Measurements from ENCODE around the gene PRKD1. TPM values are rescaled to one million over a fixed set of nuclear protein-coding genes. Genes with fewer than 3 reads are reported as not detected.

PRKD1 gene
- total RNA-seq, 1 experiment from 2014 or later: 2.7 TPM

DNA sequence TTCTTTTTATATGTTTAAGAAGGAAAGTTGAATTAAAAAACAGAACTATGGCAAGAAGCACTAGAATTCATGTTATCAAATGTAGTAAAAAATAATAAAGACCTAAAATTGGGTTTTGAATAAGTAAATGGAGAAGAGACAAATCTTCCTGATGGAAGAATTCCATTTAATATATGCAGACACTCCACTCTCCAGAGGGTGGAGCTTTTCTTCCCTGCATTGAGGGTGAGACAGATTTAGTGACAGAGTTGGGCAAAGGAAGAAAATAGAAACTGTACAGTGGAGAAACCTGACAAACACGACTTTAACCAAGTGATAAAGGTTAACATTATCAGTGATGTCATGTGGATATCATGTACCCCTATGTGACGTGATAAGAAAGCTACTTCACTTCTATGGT, 217.6 kb downstream of the PRKD1 start:
- no peak overlapping the region for H2AK5ac ChIP-seq (ENCODE audit: insufficient read length, low read length)
- no peak overlapping the region for H4K5ac ChIP-seq (ENCODE audit: insufficient read length, low read depth, low read length)
- no peak overlapping the region for H3K9ac ChIP-seq (ENCODE audit: extremely low read depth, insufficient read length, low read length)
- H4K91ac ChIP-seq (ENCODE audit: insufficient read length, low read depth, low read length): no peak overlapping the region
- no peak overlapping the region for H3K14ac ChIP-seq (ENCODE audit: insufficient read depth, low read length)
- no peak overlapping the region for H2BK12ac ChIP-seq (ENCODE audit: insufficient read length, low read depth, low read length)
- H3K4me1 ChIP-seq (ENCODE audit: insufficient read depth, low read length): no peaks in the 10 kb centered on the region
- no peaks in the 10 kb centered on the region for H3K4me1 Mint-ChIP-seq
- no peak overlapping the region for H2BK20ac ChIP-seq (ENCODE audit: low read depth, low read length, poor library complexity, severe bottlenecking)
- H2BK5ac ChIP-seq (ENCODE audit: insufficient read length, low read length): no peak overlapping the region
- H3K79me1 ChIP-seq (ENCODE audit: insufficient read depth, low read depth, low read length, poor library complexity, severe bottlenecking): no peaks in the 10 kb centered on the region
- H3K36me3 Mint-ChIP-seq (ENCODE audit: insufficient read depth in 1 of 3, low read depth in 3 of 3): no peaks in the 10 kb centered on the region; a peak in 2 of 7 replicates
- TF ChIP-seq, protein P1, sequence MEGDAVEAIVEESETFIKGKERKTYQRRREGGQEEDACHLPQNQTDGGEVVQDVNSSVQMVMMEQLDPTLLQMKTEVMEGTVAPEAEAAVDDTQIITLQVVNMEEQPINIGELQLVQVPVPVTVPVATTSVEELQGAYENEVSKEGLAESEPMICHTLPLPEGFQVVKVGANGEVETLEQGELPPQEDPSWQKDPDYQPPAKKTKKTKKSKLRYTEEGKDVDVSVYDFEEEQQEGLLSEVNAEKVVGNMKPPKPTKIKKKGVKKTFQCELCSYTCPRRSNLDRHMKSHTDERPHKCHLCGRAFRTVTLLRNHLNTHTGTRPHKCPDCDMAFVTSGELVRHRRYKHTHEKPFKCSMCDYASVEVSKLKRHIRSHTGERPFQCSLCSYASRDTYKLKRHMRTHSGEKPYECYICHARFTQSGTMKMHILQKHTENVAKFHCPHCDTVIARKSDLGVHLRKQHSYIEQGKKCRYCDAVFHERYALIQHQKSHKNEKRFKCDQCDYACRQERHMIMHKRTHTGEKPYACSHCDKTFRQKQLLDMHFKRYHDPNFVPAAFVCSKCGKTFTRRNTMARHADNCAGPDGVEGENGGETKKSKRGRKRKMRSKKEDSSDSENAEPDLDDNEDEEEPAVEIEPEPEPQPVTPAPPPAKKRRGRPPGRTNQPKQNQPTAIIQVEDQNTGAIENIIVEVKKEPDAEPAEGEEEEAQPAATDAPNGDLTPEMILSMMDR (conservative IDR thresholded peaks at IDR 0.05): peak; percentile 32; the same call in 1 of the 3 replicates
- H2BK15ac ChIP-seq (ENCODE audit: low read depth, low read length): no peak overlapping the region
- H3T11ph ChIP-seq (ENCODE audit: low read length): no peak overlapping the region
- H3K27me3 ChIP-seq (ENCODE audit: insufficient read depth, low read length): no peaks in the 10 kb centered on the region
- no peak overlapping the region for H3K27ac Mint-ChIP-seq
- no peaks in the 10 kb centered on the region for H3K79me2 ChIP-seq (ENCODE audit: insufficient read depth, low read length)
- H3K9me3 Mint-ChIP-seq: peaks cover 0 to 2% of the 10 kb centered on the region in 2 experiments; a peak in 1 of 5 replicates
- WGBS (ENCODE audit: extremely low coverage, insufficient read length, low lambda C conversion rate): no CpG with 5 or more reads among the region's 2 CpGs
- no peak overlapping the region for H3K4me3 Mint-ChIP-seq
- H3K9me3 ChIP-seq (ENCODE audit: control insufficient read depth, low read depth, low read length): no peaks in the 10 kb centered on the region
- no peak overlapping the region for H3K4ac ChIP-seq (ENCODE audit: low read depth, low read length)
- H2AFZ ChIP-seq (ENCODE audit: low read length): no peak overlapping the region
- no peak overlapping the region for H3K27ac ChIP-seq (ENCODE audit: insufficient read length, low read depth, low read length)
- no peaks in the 10 kb centered on the region for H4K20me1 ChIP-seq (ENCODE audit: control insufficient read depth, insufficient read depth, insufficient read length)
- DNase-seq: no peak
- H2BK120ac ChIP-seq (ENCODE audit: low read depth, low read length, poor library complexity, severe bottlenecking): no peak overlapping the region
- no peak overlapping the region for H3K18ac ChIP-seq (ENCODE audit: insufficient read length, low read depth, low read length)
- no peaks in the 10 kb centered on the region for H3K23me2 ChIP-seq (ENCODE audit: insufficient read length, low read depth, low read length, poor library complexity, severe bottlenecking)
- no peak overlapping the region for H4K8ac ChIP-seq (replicated peaks; ENCODE audit: insufficient read length, low read depth, low read length)
- no peak overlapping the region for H3K23ac ChIP-seq (ENCODE audit: insufficient read length, low read depth, low read length)
- no peaks in the 10 kb centered on the region for H3K27me3 Mint-ChIP-seq (ENCODE audit: low read depth)
- no peak overlapping the region for H3K56ac ChIP-seq (ENCODE audit: insufficient read length, low read depth, low read length)
- no peak overlapping the region for H3K4me2 ChIP-seq (ENCODE audit: insufficient read depth, insufficient read length, low read length)
